Measurements from ENCODE around the gene ISM1.

ISM1 gene

GRCh38 chr20:13298692-13299373, 77.8 kb downstream of the ISM1 start:
- no peak for TF ChIP-seq TOX (CRISPR knock-in tag; IDR thresholded peaks at IDR 0.05; ENCODE audit: borderline replicate concordance)
- TF ChIP-seq OSR1 (CRISPR knock-in tag; IDR thresholded peaks at IDR 0.05): no peak
- no peak for TF ChIP-seq ZNF565 (CRISPR knock-in tag; conservative IDR thresholded peaks at IDR 0.05; ENCODE audit: low read depth)
- TF ChIP-seq POU6F1 (CRISPR knock-in tag; IDR thresholded peaks at IDR 0.05; ENCODE audit: borderline replicate concordance, low read depth): no peak
- TF ChIP-seq ZNF8 (CRISPR knock-in tag; IDR thresholded peaks at IDR 0.05): no peak
- TF ChIP-seq GLIS3 (CRISPR knock-in tag; IDR thresholded peaks at IDR 0.05): no peak
- TF ChIP-seq ZC3H10 (CRISPR knock-in tag; IDR thresholded peaks at IDR 0.05): no peak
- TF ChIP-seq PATZ1 (CRISPR knock-in tag; IDR thresholded peaks at IDR 0.05; ENCODE audit: borderline replicate concordance): no peak
- no peak for TF ChIP-seq BACH2 (CRISPR knock-in tag; IDR thresholded peaks at IDR 0.05; ENCODE audit: borderline replicate concordance)
- TF ChIP-seq CREB5 (CRISPR knock-in tag; IDR thresholded peaks at IDR 0.05; ENCODE audit: low read depth): no peak
- no peak for TF ChIP-seq TCF4 (CRISPR knock-in tag; IDR thresholded peaks at IDR 0.05; ENCODE audit: borderline replicate concordance)
- TF ChIP-seq RARB (CRISPR knock-in tag; IDR thresholded peaks at IDR 0.05): no peak
- no peak for TF ChIP-seq CSRNP3 (CRISPR knock-in tag; IDR thresholded peaks at IDR 0.05)
- no peak for TF ChIP-seq ESRRG (CRISPR knock-in tag; IDR thresholded peaks at IDR 0.05)
- no peak for TF ChIP-seq ZNF70 (CRISPR knock-in tag; IDR thresholded peaks at IDR 0.05)
- no peak for ATAC-seq

- ATAC-seq: peak; percentile 78
- TF ChIP-seq CSDC2 (CRISPR knock-in tag; IDR thresholded peaks at IDR 0.05) (no peak), ZFP3 (CRISPR knock-in tag; IDR thresholded peaks at IDR 0.05) (no peak), PATZ1 (CRISPR knock-in tag; IDR thresholded peaks at IDR 0.05; ENCODE audit: borderline replicate concordance) (no peak), POU6F1 (CRISPR knock-in tag; IDR thresholded peaks at IDR 0.05; ENCODE audit: borderline replicate concordance, low read depth) (no peak), ESRRG (CRISPR knock-in tag; IDR thresholded peaks at IDR 0.05) (no peak), ISL1 (CRISPR knock-in tag; IDR thresholded peaks at IDR 0.05) (no peak), ZFP30 (CRISPR knock-in tag; IDR thresholded peaks at IDR 0.05) (no peak), CREB5 (CRISPR knock-in tag; IDR thresholded peaks at IDR 0.05; ENCODE audit: low read depth) (no peak)
These were observed 78.3 kb downstream of the ISM1 start for GRCh38 chr20:13299401-13299800.
